GM23338 (cell line): ENCODE data around the gene REC8. TPM values are rescaled to one million over a fixed set of nuclear protein-coding genes. Genes with fewer than 3 reads are reported as not detected.

Source experiments
- ATAC-seq: fragments of 200-7000 bp; cut with Tn5 transposase; 3 replicates; pipeline ENCODE4 v1.9.1; 2020
- DNase-seq: peaks from one replicate; pipeline ENCODE4 v3.0.0-alpha.2; 2015; ENCODE audit warnings: low spot score
- H2AFZ ChIP-seq: fragments of 200-600 bp; sonication (generic); 2 replicates; pipeline ENCODE4 v1.8.0; 2016; ENCODE audit warnings: antibody characterized with exemption, mild to moderate bottlenecking, moderate library complexity
- H3F3A ChIP-seq: fragments of 200-600 bp; sonication (generic); replicated peaks from 2 replicates; pipeline ENCODE4 v1.8.0; 2017; ENCODE audit warnings: antibody characterized with exemption, mixed run types, low read depth
- H3K27ac ChIP-seq: fragments of 200-600 bp; sonication (generic); 2 replicates; pipeline ENCODE4 v1.6.1; 2016; ENCODE audit warnings: low read depth
- H3K27me3 ChIP-seq: fragments of 200-600 bp; sonication (generic); 2 replicates; pipeline ENCODE4 v1.8.0; 2016; ENCODE audit warnings: mild to moderate bottlenecking, mixed run types, moderate library complexity; ENCODE audit not compliant: insufficient read depth
- H3K36me3 ChIP-seq: fragments of 200-600 bp; sonication (generic); 2 replicates; pipeline ENCODE4 v1.8.0; 2016; ENCODE audit warnings: mild to moderate bottlenecking; ENCODE audit not compliant: insufficient read depth
- H3K4me1 ChIP-seq: fragments of 200-600 bp; sonication (generic); 2 replicates; pipeline ENCODE4 v1.8.0; 2016; ENCODE audit warnings: mild to moderate bottlenecking, moderate library complexity; ENCODE audit not compliant: insufficient read depth
- H3K4me2 ChIP-seq: fragments of 200-600 bp; sonication (generic); 2 replicates; pipeline ENCODE4 v1.7.1; 2017; ENCODE audit warnings: mixed run types
- H3K4me3 ChIP-seq: fragments of 200-600 bp; sonication (generic); 2 replicates; pipeline ENCODE4 v1.6.1; 2016; ENCODE audit warnings: mixed run types
- H3K79me2 ChIP-seq: fragments of 200-600 bp; sonication (generic); replicated peaks from 2 replicates; pipeline ENCODE4 v1.8.0; 2017; ENCODE audit warnings: mild to moderate bottlenecking; ENCODE audit not compliant: insufficient read depth
- H3K9me2 ChIP-seq: fragments of 200-600 bp; sonication (generic); 2 replicates; pipeline ENCODE4 v1.8.0; 2017; ENCODE audit not compliant: insufficient read depth
- H4K20me1 ChIP-seq: fragments of 200-600 bp; sonication (generic); replicated peaks from 2 replicates; pipeline ENCODE4 v1.8.0; 2017; ENCODE audit warnings: mild to moderate bottlenecking; ENCODE audit not compliant: insufficient read depth
- H3K27ac Mint-ChIP-seq: 2 replicates; pipeline ENCODE4 v1.8.0; 2020; ENCODE audit warnings: inconsistent platforms, mild to moderate bottlenecking, moderate library complexity, mixed read lengths
- H3K27me3 Mint-ChIP-seq: 3 replicates; pipeline ENCODE4 v1.8.0; 2022; ENCODE audit warnings: low read depth, mild to moderate bottlenecking, moderate library complexity, mixed read lengths, inconsistent platforms; ENCODE audit not compliant: insufficient read depth, poor library complexity
- H3K36me3 Mint-ChIP-seq: 3 replicates; pipeline ENCODE4 v1.8.0; 2021; ENCODE audit warnings: low read depth, mild to moderate bottlenecking, inconsistent platforms, moderate library complexity, mixed read lengths
- H3K4me1 Mint-ChIP-seq: 3 replicates; pipeline ENCODE4 v1.8.0; 2020; ENCODE audit warnings: mild to moderate bottlenecking, inconsistent platforms, mixed read lengths
- H3K4me3 Mint-ChIP-seq: 3 replicates; pipeline ENCODE4 v1.8.0; 2021; ENCODE audit warnings: moderate library complexity, mild to moderate bottlenecking, inconsistent platforms, mixed read lengths
- H3K9me3 Mint-ChIP-seq: 3 replicates; pipeline ENCODE4 v1.8.0; 2020; ENCODE audit warnings: moderate library complexity, mild to moderate bottlenecking, inconsistent platforms, mixed read lengths
- CREB1 ChIP-seq: fragments of 250-450 bp; sonication (Bioruptor Pico); IDR thresholded peaks from 2 replicates; pipeline ENCODE4 v1.5.0; 2020; ENCODE audit warnings: low read depth, mild to moderate bottlenecking, moderate library complexity
- CTCF ChIP-seq, 2 experiments: fragments of 200-600 bp in 1 of 2; sonication (generic) in 1 of 2; conservative IDR thresholded peaks; 2 replicates each; pipeline versions ENCODE4 v1.5.1 to v1.6.1; 2016 to 2017; ENCODE audit warnings: antibody characterized with exemption in 2 of 2, low read depth in 2 of 2, mild to moderate bottlenecking in 2 of 2, moderate library complexity in 1 of 2
- JUNB ChIP-seq: IDR thresholded peaks from one replicate; pipeline ENCODE4 v1.6.1; 2016; ENCODE audit warnings: antibody characterized with exemption; ENCODE audit not compliant: unreplicated experiment
- POLR2AphosphoS5 ChIP-seq: IDR thresholded peaks from 2 replicates; pipeline ENCODE4 v1.6.1; 2016; ENCODE audit warnings: antibody characterized with exemption, low read depth
- REST ChIP-seq: IDR thresholded peaks from one replicate; pipeline ENCODE4 v1.6.1; 2018; ENCODE audit warnings: antibody characterized with exemption; ENCODE audit not compliant: unreplicated experiment
- STAT1 ChIP-seq: IDR thresholded peaks from one replicate; pipeline ENCODE4 v1.6.1; 2016; ENCODE audit warnings: antibody characterized with exemption; ENCODE audit not compliant: unreplicated experiment
- long read RNA-seq: library from polyadenylated mRNA; unstranded; transcript quantifications from one replicate; pipeline ENCODE4 v2.0.0, GENCODE V29; 2020; ENCODE audit not compliant: unreplicated experiment
- polyA plus RNA-seq: library from polyadenylated mRNA; unstranded; fragments of >200 nt; fragmentation: Nextera tagmentation; extraction: Ambion mirVana; gene quantifications from 2 replicates; pipeline ENCODE4 v1.2.1, GENCODE V29; 2016
- total RNA-seq: library from RNA; depleted of rRNA; stranded (reverse); fragments of >200 nt; shearing (Covaris generic); gene quantifications from 2 replicates; pipeline ENCODE4 v1.2.3, GENCODE V29; 2014; rRNA removed
- TF ChIP-seq, protein P1 (sequence below): IDR thresholded peaks from 2 replicates; pipeline ENCODE4 v1.6.1; 2016; ENCODE audit warnings: antibody characterized with exemption

The REC8 gene, protein sequence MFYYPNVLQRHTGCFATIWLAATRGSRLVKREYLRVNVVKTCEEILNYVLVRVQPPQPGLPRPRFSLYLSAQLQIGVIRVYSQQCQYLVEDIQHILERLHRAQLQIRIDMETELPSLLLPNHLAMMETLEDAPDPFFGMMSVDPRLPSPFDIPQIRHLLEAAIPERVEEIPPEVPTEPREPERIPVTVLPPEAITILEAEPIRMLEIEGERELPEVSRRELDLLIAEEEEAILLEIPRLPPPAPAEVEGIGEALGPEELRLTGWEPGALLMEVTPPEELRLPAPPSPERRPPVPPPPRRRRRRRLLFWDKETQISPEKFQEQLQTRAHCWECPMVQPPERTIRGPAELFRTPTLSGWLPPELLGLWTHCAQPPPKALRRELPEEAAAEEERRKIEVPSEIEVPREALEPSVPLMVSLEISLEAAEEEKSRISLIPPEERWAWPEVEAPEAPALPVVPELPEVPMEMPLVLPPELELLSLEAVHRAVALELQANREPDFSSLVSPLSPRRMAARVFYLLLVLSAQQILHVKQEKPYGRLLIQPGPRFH
- total RNA-seq (23.6 and 25.7 TPM in 2 replicates), polyA plus RNA-seq (36.8 and 38.8 TPM in 2 replicates)
- long read RNA-seq, transcript REC8-213 (20 exons, 2,405 nt): major isoform, 5 of 8 reads
- long read RNA-seq, partial matches to known transcripts: 3 of 8 reads
- long read RNA-seq, other reads (novel, unspliced or antisense): 0 of 8 reads

GRCh38 chr14:24171422-24172260 is at the start of gene REC8:
TSS of gene REC8 (plus strand) at chr14:24172080. CDS start at chr14:24172553, 473 bp downstream.
- Histone ChIP-seq H3K79me2 (no peaks in the 10 kb centered on the region), H3K27me3 (no peaks in the 10 kb centered on the region), H3K27ac (peak within 1 kb of the TSS; percentile 43; the same call in 1 of the 2 replicates), H3K4me1 (0 out of 2 replicates have a peak, but pooled peaks cover 3% of the 10 kb centered on the region), H3K9me2 (no peaks in the 10 kb centered on the region), H3K36me3 (no peaks in the 10 kb centered on the region), H3K4me2 (peak within 1 kb of the TSS; percentile 100), H3K4me3 (peak within 1 kb of the TSS; percentile 81), H3F3A (peaks cover 7% of the 10 kb centered on the region; the same call in 1 of the 2 replicates), H2AFZ (peak within 1 kb of the TSS; percentile 99), H4K20me1 (no peaks in the 10 kb centered on the region; the same call in 1 of the 2 replicates)
- TF ChIP-seq CTCF (conservative IDR thresholded peaks at IDR 0.05; ENCODE audit: low read depth in 2 of 2) (no peak), POLR2AphosphoS5 (peak; percentile 49; the same call in 1 of the 2 replicates), CREB1 (CRISPR knock-in tag) (no peak), REST (no peak), STAT1 (no peak), JUNB (no peak)
- TF ChIP-seq, protein P1, sequence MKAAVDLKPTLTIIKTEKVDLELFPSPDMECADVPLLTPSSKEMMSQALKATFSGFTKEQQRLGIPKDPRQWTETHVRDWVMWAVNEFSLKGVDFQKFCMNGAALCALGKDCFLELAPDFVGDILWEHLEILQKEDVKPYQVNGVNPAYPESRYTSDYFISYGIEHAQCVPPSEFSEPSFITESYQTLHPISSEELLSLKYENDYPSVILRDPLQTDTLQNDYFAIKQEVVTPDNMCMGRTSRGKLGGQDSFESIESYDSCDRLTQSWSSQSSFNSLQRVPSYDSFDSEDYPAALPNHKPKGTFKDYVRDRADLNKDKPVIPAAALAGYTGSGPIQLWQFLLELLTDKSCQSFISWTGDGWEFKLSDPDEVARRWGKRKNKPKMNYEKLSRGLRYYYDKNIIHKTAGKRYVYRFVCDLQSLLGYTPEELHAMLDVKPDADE: peak; percentile 10; the same call in 1 of the 2 replicates
- peak; percentile 100 for DNase-seq
- Mint-ChIP-seq H3K4me3 (peak within 1 kb of the TSS; percentile 87), H3K9me3 (no peaks in the 10 kb centered on the region), H3K4me1 (peaks cover 4% of the 10 kb centered on the region; the same call in 1 of the 3 replicates), H3K36me3 (peaks cover 11% of the 10 kb centered on the region; the same call in 2 of the 3 replicates), H3K27me3 (peaks cover 19% of the 10 kb centered on the region), H3K27ac (peak within 1 kb of the TSS; percentile 82)
- peak; percentile 92 for ATAC-seq
